SH-SY5Y (cell line): Measurements from ENCODE around the gene SAMD4A.

Experiments used
- GATA2 ChIP-seq: IDR thresholded peaks from 2 replicates; pipeline ENCODE4 v1.6.1; 2011; ENCODE audit warnings: mild to moderate bottlenecking, low read depth, low read length
- GATA3 ChIP-seq: IDR thresholded peaks from 2 replicates; pipeline ENCODE4 v1.6.1; 2011; ENCODE audit warnings: low read depth, mild to moderate bottlenecking, low read length, moderate library complexity

- TF ChIP-seq GATA2 (no peak), GATA3 (no peak)
Observed at GRCh38 chr14:54815016-54815415, 248.1 kb downstream of the SAMD4A start.
